Ishikawa (cell line): ENCODE data around the gene NUCB1.

ENCODE experiments used
- CEBPB ChIP-seq: IDR thresholded peaks from 2 replicates; pipeline ENCODE4 v1.6.1; 2012
- CREB1 ChIP-seq: IDR thresholded peaks from 2 replicates; pipeline ENCODE4 v1.6.1; 2012; ENCODE audit warnings: low read depth
- EGR1 ChIP-seq: IDR thresholded peaks from 2 replicates; pipeline ENCODE4 v1.6.1; 2012
- EP300 ChIP-seq: IDR thresholded peaks from 2 replicates; pipeline ENCODE4 v1.6.1; 2012; ENCODE audit warnings: borderline replicate concordance
- FOXM1 ChIP-seq: IDR thresholded peaks from 2 replicates; pipeline ENCODE4 v1.6.1; 2012; ENCODE audit warnings: low read depth, borderline replicate concordance
- MAX ChIP-seq: IDR thresholded peaks from 2 replicates; pipeline ENCODE4 v1.6.1; 2012
- NFIC ChIP-seq: IDR thresholded peaks from 2 replicates; pipeline ENCODE4 v1.6.1; 2012
- RAD21 ChIP-seq: IDR thresholded peaks from 2 replicates; pipeline ENCODE4 v1.6.1; 2012; ENCODE audit warnings: low read depth
- REST ChIP-seq: IDR thresholded peaks from 2 replicates; pipeline ENCODE4 v1.6.1; 2012; ENCODE audit warnings: low read depth, mild to moderate bottlenecking
- TAF1 ChIP-seq: IDR thresholded peaks from 2 replicates; pipeline ENCODE4 v1.6.1; 2012; ENCODE audit warnings: low read depth, mild to moderate bottlenecking
- TCF12 ChIP-seq: IDR thresholded peaks from 2 replicates; pipeline ENCODE4 v1.6.1; 2012; ENCODE audit warnings: low read depth
- TEAD4 ChIP-seq: IDR thresholded peaks from 2 replicates; pipeline ENCODE4 v1.6.1; 2012
- USF1 ChIP-seq: IDR thresholded peaks from 2 replicates; pipeline ENCODE4 v1.6.1; 2012
- YY1 ChIP-seq: IDR thresholded peaks from 2 replicates; pipeline ENCODE4 v1.6.1; 2012; ENCODE audit warnings: low read depth
- ZBTB7A ChIP-seq: IDR thresholded peaks from 2 replicates; pipeline ENCODE4 v1.6.1; 2012; ENCODE audit warnings: low read depth

The NUCB1 gene

GRCh38 chr19:48872884-48873475 is 27.1 kb upstream of the NUCB1 start:
- TF ChIP-seq YY1 (no peak), EP300 (0 out of 2 replicates have a peak, but pooled peaks have one; percentile 13), TCF12 (peak; percentile 35; the same call in 1 of the 2 replicates), ZBTB7A (0 out of 2 replicates have a peak, but pooled peaks have one; percentile 39), EGR1 (no peak), REST (no peak), FOXM1 (no peak), MAX (no peak; the same call in 1 of the 2 replicates), RAD21 (no peak), CREB1 (no peak), NFIC (peak; percentile 51), CEBPB (no peak), USF1 (no peak), TAF1 (no peak; the same call in 1 of the 2 replicates), TEAD4 (peak; percentile 72)

GRCh38 chr19:48873476-48874302 is 26.4 kb upstream of the NUCB1 start:
- no peak for TF ChIP-seq MAX
- TF ChIP-seq YY1 = no peak
- TF ChIP-seq NFIC = no peak
- TF ChIP-seq CEBPB = no peak
- TF ChIP-seq TCF12 = no peak
- TF ChIP-seq TAF1 = no peak
- no peak for TF ChIP-seq REST
- no peak for TF ChIP-seq EGR1
- TF ChIP-seq CREB1 = no peak
- TF ChIP-seq FOXM1 = no peak
- no peak for TF ChIP-seq USF1
- no peak for TF ChIP-seq EP300
- no peak for TF ChIP-seq ZBTB7A
- no peak for TF ChIP-seq TEAD4
- no peak for TF ChIP-seq RAD21

GRCh38 chr19:48874303-48875135 is 25.6 kb upstream of the NUCB1 start:
- no peak for TF ChIP-seq CREB1
- TF ChIP-seq ZBTB7A = no peak
- no peak for TF ChIP-seq TCF12
- no peak for TF ChIP-seq TAF1
- TF ChIP-seq RAD21 = no peak
- TF ChIP-seq FOXM1 = no peak
- no peak for TF ChIP-seq REST
- peak; percentile 84 for TF ChIP-seq NFIC
